ENCODE data around the gene ITGB6.
"Not testable (repeated sequence)": the region's sequence is repeated elsewhere in the genome, so short reads cannot be mapped to it uniquely, and the experiment has no call there.

Gene ITGB6

GRCh38 chr2:160139350-160139749 lies 60.7 kb downstream of the ITGB6 start:
- DNase-seq: no peak

- no peak for DNase-seq
Observed at GRCh38 chr2:160138406-160138805, 61.7 kb downstream of the ITGB6 start.

GRCh38 chr2:160137464-160137863 lies 62.6 kb downstream of the ITGB6 start:
- no peak for DNase-seq

- no peak for DNase-seq
Observed at GRCh38 chr2:160132761-160133160, 67.3 kb downstream of the ITGB6 start.

- no peak for DNase-seq
Observed at GRCh38 chr2:160126756-160127155, 73.3 kb downstream of the ITGB6 start.

GRCh38 chr2:160126315-160126714 lies 73.8 kb downstream of the ITGB6 start:
- DNase-seq: no peak

- no peak for DNase-seq
Observed at GRCh38 chr2:160125828-160126227, 74.2 kb downstream of the ITGB6 start.

- DNase-seq: no peak
Observed at GRCh38 chr2:160125366-160125765, 74.7 kb downstream of the ITGB6 start.

GRCh38 chr2:160124571-160124970 lies 75.5 kb downstream of the ITGB6 start:
- no peak for DNase-seq

- not testable (repeated sequence) for DNase-seq
Observed at GRCh38 chr2:160114721-160115120, 85.4 kb downstream of the ITGB6 start.

GRCh38 chr2:160114020-160114419 lies 86.1 kb downstream of the ITGB6 start:
- no peak for DNase-seq

GRCh38 chr2:160111951-160112798 lies 87.9 kb downstream of the ITGB6 start:
- DNase-seq: no peak

GRCh38 chr2:160110674-160111239 lies 89.3 kb downstream of the ITGB6 start:
- no peak for DNase-seq

GRCh38 chr2:160109939-160110673 lies 90.0 kb downstream of the ITGB6 start:
- DNase-seq: peak; percentile 22

- DNase-seq: no peak
Observed at GRCh38 chr2:160109243-160109642, 90.8 kb downstream of the ITGB6 start.

GRCh38 chr2:160108646-160109045 lies 91.4 kb downstream of the ITGB6 start:
- DNase-seq: no peak

GRCh38 chr2:160105366-160105765 lies 94.7 kb downstream of the ITGB6 start:
- no peak for DNase-seq

- DNase-seq: no peak
Observed at GRCh38 chr2:160104115-160104514, 96.0 kb downstream of the ITGB6 start.

GRCh38 chr2:160097326-160097725 lies 102.7 kb downstream of the ITGB6 start:
- DNase-seq: no peak

GRCh38 chr2:160096409-160096808 lies 103.7 kb downstream of the ITGB6 start:
- DNase-seq: no peak

- no peak for DNase-seq
Observed at GRCh38 chr2:160092445-160092844, 107.6 kb downstream of the ITGB6 start.

- DNase-seq: no peak
Observed at GRCh38 chr2:160091381-160091780, 108.7 kb downstream of the ITGB6 start.

GRCh38 chr2:160087854-160088745 lies 112.0 kb downstream of the ITGB6 start:
- DNase-seq: no peak

All from 8988T (cell line).